Measurements from ENCODE around the gene SLC12A6.
A peak's percentile ranks its signal among the peaks of the same experiment; 100 is the strongest.

Gene SLC12A6

DNA sequence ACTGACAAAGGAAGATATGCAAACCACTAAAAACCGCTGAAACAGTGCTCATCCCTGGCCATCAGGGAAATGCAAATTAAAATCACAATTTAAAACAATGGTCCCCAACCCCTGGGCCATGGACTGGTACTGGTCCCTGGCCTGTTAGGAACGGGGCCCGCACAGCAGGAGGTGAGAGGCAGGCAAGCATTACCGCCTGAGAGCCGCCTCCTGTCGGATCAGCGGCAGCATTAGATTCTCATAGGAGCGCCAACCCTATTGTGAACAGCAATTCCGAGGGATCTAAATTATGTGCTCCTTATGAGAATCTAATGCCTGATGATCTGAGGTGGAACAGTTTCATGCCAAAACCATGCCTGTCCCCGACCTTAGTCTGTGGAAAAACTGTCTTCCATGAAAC is 14.4 kb downstream of the SLC12A6 start:
- no peak for TF ChIP-seq ZFX (IDR thresholded peaks at IDR 0.05)
- TF ChIP-seq, protein P1, sequence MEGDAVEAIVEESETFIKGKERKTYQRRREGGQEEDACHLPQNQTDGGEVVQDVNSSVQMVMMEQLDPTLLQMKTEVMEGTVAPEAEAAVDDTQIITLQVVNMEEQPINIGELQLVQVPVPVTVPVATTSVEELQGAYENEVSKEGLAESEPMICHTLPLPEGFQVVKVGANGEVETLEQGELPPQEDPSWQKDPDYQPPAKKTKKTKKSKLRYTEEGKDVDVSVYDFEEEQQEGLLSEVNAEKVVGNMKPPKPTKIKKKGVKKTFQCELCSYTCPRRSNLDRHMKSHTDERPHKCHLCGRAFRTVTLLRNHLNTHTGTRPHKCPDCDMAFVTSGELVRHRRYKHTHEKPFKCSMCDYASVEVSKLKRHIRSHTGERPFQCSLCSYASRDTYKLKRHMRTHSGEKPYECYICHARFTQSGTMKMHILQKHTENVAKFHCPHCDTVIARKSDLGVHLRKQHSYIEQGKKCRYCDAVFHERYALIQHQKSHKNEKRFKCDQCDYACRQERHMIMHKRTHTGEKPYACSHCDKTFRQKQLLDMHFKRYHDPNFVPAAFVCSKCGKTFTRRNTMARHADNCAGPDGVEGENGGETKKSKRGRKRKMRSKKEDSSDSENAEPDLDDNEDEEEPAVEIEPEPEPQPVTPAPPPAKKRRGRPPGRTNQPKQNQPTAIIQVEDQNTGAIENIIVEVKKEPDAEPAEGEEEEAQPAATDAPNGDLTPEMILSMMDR (conservative IDR thresholded peaks at IDR 0.05) = no peak
- H3K27ac ChIP-seq = no peak overlapping the region

DNA sequence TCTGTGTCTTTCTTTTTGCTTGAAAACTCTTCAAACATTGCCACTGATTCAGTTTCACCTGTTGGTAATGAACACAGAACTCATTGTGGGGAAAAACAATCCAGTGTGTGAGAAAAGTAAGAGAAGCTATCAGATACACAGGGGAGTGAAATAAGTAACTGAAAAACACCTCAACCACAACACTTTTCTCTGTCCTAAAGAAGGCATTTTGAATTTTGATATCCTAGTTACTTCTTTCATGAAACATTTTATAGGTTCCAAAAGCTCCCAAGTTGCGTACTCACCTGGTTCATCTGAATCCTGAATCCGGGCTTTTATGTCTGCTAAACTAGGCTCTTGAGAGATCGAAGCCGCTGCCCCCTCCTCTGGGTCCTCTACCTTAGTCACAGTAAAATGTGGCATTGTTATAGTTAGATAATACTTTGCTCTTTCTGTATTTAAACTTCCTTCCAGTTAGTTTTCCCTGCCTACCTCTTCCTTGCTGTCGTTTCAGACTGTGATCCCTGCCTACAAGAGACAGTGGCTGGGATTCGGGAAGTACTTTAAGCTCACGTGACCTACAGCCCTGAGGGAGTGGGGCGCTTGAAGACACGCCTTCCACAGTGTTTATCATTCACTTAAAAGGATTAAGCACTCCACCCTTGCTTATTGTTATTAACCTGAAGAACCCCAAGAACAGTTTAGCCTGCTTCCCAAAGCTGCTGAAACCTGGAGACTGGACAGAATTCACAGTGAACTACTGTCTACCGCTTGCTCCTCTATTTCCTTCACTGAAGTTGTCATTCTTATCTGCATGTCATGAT is 19.1 kb downstream of the SLC12A6 start:
- TF ChIP-seq, protein P1 (conservative IDR thresholded peaks at IDR 0.05) = no peak
- TF ChIP-seq ZFX (IDR thresholded peaks at IDR 0.05) = no peak
- H3K27ac ChIP-seq = peak overlapping the region; percentile 36; the same call in 1 of the 2 replicates

- no peak overlapping the region for H3K27ac ChIP-seq
- no peak for TF ChIP-seq ZFX (IDR thresholded peaks at IDR 0.05)
- TF ChIP-seq, protein P1 (conservative IDR thresholded peaks at IDR 0.05) = no peak
Measured at GRCh38 chr15:34314491-34315490, 22.8 kb downstream of the SLC12A6 start.

DNA sequence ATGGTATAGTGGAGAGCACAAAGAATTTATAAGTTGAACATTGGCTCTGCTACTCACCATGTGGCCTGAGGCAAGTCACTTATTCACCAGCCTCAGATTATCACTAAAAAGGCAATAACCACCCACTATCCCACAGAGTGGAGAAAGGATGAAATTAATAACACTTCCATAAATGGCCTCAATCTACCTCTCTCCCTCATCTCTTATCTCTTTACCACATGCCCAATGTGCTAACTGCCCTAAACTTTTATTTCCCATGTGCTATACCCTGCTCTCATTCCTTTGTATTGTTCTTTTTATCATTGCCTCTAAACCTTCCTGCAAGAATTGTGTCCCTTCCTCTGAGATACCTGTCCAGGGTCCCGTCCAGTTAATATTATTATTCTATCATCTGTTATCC is 26.0 kb downstream of the SLC12A6 start:
- TF ChIP-seq ZFX (IDR thresholded peaks at IDR 0.05) = no peak
- TF ChIP-seq, protein P1 (conservative IDR thresholded peaks at IDR 0.05) = no peak

GRCh38 chr15:34304613-34305012 is 33.0 kb downstream of the SLC12A6 start:
- no peak overlapping the region for H3K27ac ChIP-seq
- no peak for TF ChIP-seq ZFX (IDR thresholded peaks at IDR 0.05)
- TF ChIP-seq, protein P1 (conservative IDR thresholded peaks at IDR 0.05) = no peak

More for the DNA sequence above, 26.0 kb downstream of the SLC12A6 start:
- no peak overlapping the region for H3K27ac ChIP-seq

- TF ChIP-seq, protein P1 (conservative IDR thresholded peaks at IDR 0.05) = no peak
- TF ChIP-seq ZFX (IDR thresholded peaks at IDR 0.05) = no peak
- H3K27ac ChIP-seq = no peak overlapping the region
Measured at GRCh38 chr15:34301058-34301457, 36.5 kb downstream of the SLC12A6 start.

Measured in C4-2B (cell line).